GM23338 (cell line): Measurements from ENCODE around the gene TMEM158. TPM values are rescaled to one million over a fixed set of nuclear protein-coding genes. Genes with fewer than 3 reads are reported as not detected.

ENCODE experiments used
- ATAC-seq: fragments of 200-7000 bp; cut with Tn5 transposase; 3 replicates; pipeline ENCODE4 v1.9.1; 2020
- DNase-seq: peaks from one replicate; pipeline ENCODE4 v3.0.0-alpha.2; 2015; ENCODE audit warnings: low spot score
- H2AFZ ChIP-seq: fragments of 200-600 bp; sonication (generic); 2 replicates; pipeline ENCODE4 v1.8.0; 2016; ENCODE audit warnings: antibody characterized with exemption, mild to moderate bottlenecking, moderate library complexity
- H3F3A ChIP-seq: fragments of 200-600 bp; sonication (generic); replicated peaks from 2 replicates; pipeline ENCODE4 v1.8.0; 2017; ENCODE audit warnings: antibody characterized with exemption, mixed run types, low read depth
- H3K27ac ChIP-seq: fragments of 200-600 bp; sonication (generic); 2 replicates; pipeline ENCODE4 v1.6.1; 2016; ENCODE audit warnings: low read depth
- H3K27me3 ChIP-seq: fragments of 200-600 bp; sonication (generic); 2 replicates; pipeline ENCODE4 v1.8.0; 2016; ENCODE audit warnings: mild to moderate bottlenecking, mixed run types, moderate library complexity; ENCODE audit not compliant: insufficient read depth
- H3K36me3 ChIP-seq: fragments of 200-600 bp; sonication (generic); 2 replicates; pipeline ENCODE4 v1.8.0; 2016; ENCODE audit warnings: mild to moderate bottlenecking; ENCODE audit not compliant: insufficient read depth
- H3K4me1 ChIP-seq: fragments of 200-600 bp; sonication (generic); 2 replicates; pipeline ENCODE4 v1.8.0; 2016; ENCODE audit warnings: mild to moderate bottlenecking, moderate library complexity; ENCODE audit not compliant: insufficient read depth
- H3K4me2 ChIP-seq: fragments of 200-600 bp; sonication (generic); 2 replicates; pipeline ENCODE4 v1.7.1; 2017; ENCODE audit warnings: mixed run types
- H3K4me3 ChIP-seq: fragments of 200-600 bp; sonication (generic); 2 replicates; pipeline ENCODE4 v1.6.1; 2016; ENCODE audit warnings: mixed run types
- H3K79me2 ChIP-seq: fragments of 200-600 bp; sonication (generic); replicated peaks from 2 replicates; pipeline ENCODE4 v1.8.0; 2017; ENCODE audit warnings: mild to moderate bottlenecking; ENCODE audit not compliant: insufficient read depth
- H3K9me2 ChIP-seq: fragments of 200-600 bp; sonication (generic); 2 replicates; pipeline ENCODE4 v1.8.0; 2017; ENCODE audit not compliant: insufficient read depth
- H4K20me1 ChIP-seq: fragments of 200-600 bp; sonication (generic); replicated peaks from 2 replicates; pipeline ENCODE4 v1.8.0; 2017; ENCODE audit warnings: mild to moderate bottlenecking; ENCODE audit not compliant: insufficient read depth
- H3K27ac Mint-ChIP-seq: 2 replicates; pipeline ENCODE4 v1.8.0; 2020; ENCODE audit warnings: inconsistent platforms, mild to moderate bottlenecking, moderate library complexity, mixed read lengths
- H3K27me3 Mint-ChIP-seq: 3 replicates; pipeline ENCODE4 v1.8.0; 2022; ENCODE audit warnings: low read depth, mild to moderate bottlenecking, moderate library complexity, mixed read lengths, inconsistent platforms; ENCODE audit not compliant: insufficient read depth, poor library complexity
- H3K36me3 Mint-ChIP-seq: 3 replicates; pipeline ENCODE4 v1.8.0; 2021; ENCODE audit warnings: low read depth, mild to moderate bottlenecking, inconsistent platforms, moderate library complexity, mixed read lengths
- H3K4me1 Mint-ChIP-seq: 3 replicates; pipeline ENCODE4 v1.8.0; 2020; ENCODE audit warnings: mild to moderate bottlenecking, inconsistent platforms, mixed read lengths
- H3K4me3 Mint-ChIP-seq: 3 replicates; pipeline ENCODE4 v1.8.0; 2021; ENCODE audit warnings: moderate library complexity, mild to moderate bottlenecking, inconsistent platforms, mixed read lengths
- H3K9me3 Mint-ChIP-seq: 3 replicates; pipeline ENCODE4 v1.8.0; 2020; ENCODE audit warnings: moderate library complexity, mild to moderate bottlenecking, inconsistent platforms, mixed read lengths
- CTCF ChIP-seq, 2 experiments: fragments of 200-600 bp in 1 of 2; sonication (generic) in 1 of 2; conservative IDR thresholded peaks; 2 replicates each; pipeline versions ENCODE4 v1.5.1 to v1.6.1; 2016 to 2017; ENCODE audit warnings: antibody characterized with exemption in 2 of 2, low read depth in 2 of 2, mild to moderate bottlenecking in 2 of 2, moderate library complexity in 1 of 2
- ETS1 ChIP-seq: IDR thresholded peaks from 2 replicates; pipeline ENCODE4 v1.6.1; 2016; ENCODE audit warnings: antibody characterized with exemption
- EZH2 ChIP-seq: fragments of 200-600 bp; sonication (generic); IDR thresholded peaks from one replicate; pipeline ENCODE4 v1.8.0; 2017; ENCODE audit warnings: antibody characterized with exemption, mild to moderate bottlenecking, low read depth; ENCODE audit not compliant: unreplicated experiment
- EZH2phosphoT487 ChIP-seq: fragments of 200-600 bp; sonication (generic); IDR thresholded peaks from one replicate; pipeline ENCODE4 v1.8.1; 2018; ENCODE audit warnings: antibody characterized with exemption; ENCODE audit not compliant: unreplicated experiment
- JUNB ChIP-seq: IDR thresholded peaks from one replicate; pipeline ENCODE4 v1.6.1; 2016; ENCODE audit warnings: antibody characterized with exemption; ENCODE audit not compliant: unreplicated experiment
- NANOG ChIP-seq: IDR thresholded peaks from 2 replicates; pipeline ENCODE4 v1.6.1; 2016; ENCODE audit warnings: antibody characterized with exemption, borderline replicate concordance
- ZNF114 ChIP-seq: fragments of 250-450 bp; sonication (Bioruptor Pico); IDR thresholded peaks from 2 replicates; pipeline ENCODE4 v1.5.0; 2020; ENCODE audit warnings: mild to moderate bottlenecking, moderate library complexity
- ZNF462 ChIP-seq: fragments of 250-450 bp; sonication (Bioruptor Pico); IDR thresholded peaks from 2 replicates; pipeline ENCODE4 v1.5.0; 2020; ENCODE audit warnings: mild to moderate bottlenecking, moderate library complexity
- polyA plus RNA-seq: library from polyadenylated mRNA; unstranded; fragments of >200 nt; fragmentation: Nextera tagmentation; extraction: Ambion mirVana; gene quantifications from 2 replicates; pipeline ENCODE4 v1.2.1, GENCODE V29; 2016
- total RNA-seq: library from RNA; depleted of rRNA; stranded (reverse); fragments of >200 nt; shearing (Covaris generic); gene quantifications from 2 replicates; pipeline ENCODE4 v1.2.3, GENCODE V29; 2014

Gene TMEM158
- total and polyA plus RNA-seq, 2 experiments from 2014 or later: 9.6 to 16.9 TPM

GRCh38 chr3:45224824-45225464, 1.1 kb downstream of the TMEM158 start:
- Histone ChIP-seq H3K27me3 (peaks cover 29% of the 10 kb centered on the region), H2AFZ (0 out of 2 replicates have a peak overlapping the region, but pooled peaks have one; percentile 66), H3K9me2 (no peaks in the 10 kb centered on the region), H4K20me1 (no peaks in the 10 kb centered on the region), H3K4me2 (peak overlapping the region; percentile 87), H3K4me1 (peaks cover 26% of the 10 kb centered on the region), H3K79me2 (peaks cover 6% of the 10 kb centered on the region), H3K36me3 (no peaks in the 10 kb centered on the region), H3F3A (0 out of 2 replicates have a peak, but pooled peaks cover 2% of the 10 kb centered on the region), H3K4me3 (peak overlapping the region; percentile 88), H3K27ac (no peak overlapping the region)
- no peak overlapping the region for H3K27ac Mint-ChIP-seq
- H3K4me1 Mint-ChIP-seq: peaks cover 33% of the 10 kb centered on the region
- peak overlapping the region; percentile 97 for H3K4me3 Mint-ChIP-seq
- TF ChIP-seq ZNF114 (CRISPR knock-in tag) (no peak), CTCF (conservative IDR thresholded peaks at IDR 0.05; ENCODE audit: low read depth in 2 of 2) (peak; percentile 40 to 85), EZH2phosphoT487 (no peak)
- ATAC-seq (peak; percentile 60), DNase-seq (peak; percentile 83)
- H3K9me3 Mint-ChIP-seq: no peaks in the 10 kb centered on the region
- H3K36me3 Mint-ChIP-seq: no peaks in the 10 kb centered on the region; the same call in 2 of the 3 replicates
- H3K27me3 Mint-ChIP-seq: peaks cover 24% of the 10 kb centered on the region

- H3K27me3 ChIP-seq: peaks cover 29% of the 10 kb centered on the region
- peak overlapping the region; percentile 88 for H3K4me3 ChIP-seq
- H3K4me3 Mint-ChIP-seq: peak overlapping the region; percentile 97
- H3K27ac Mint-ChIP-seq: no peak overlapping the region
- H3K4me2 ChIP-seq: peak overlapping the region; percentile 87
- DNase-seq (no peak), ATAC-seq (no peak)
- no peak overlapping the region for H3K27ac ChIP-seq
- H3K4me1 ChIP-seq: peaks cover 26% of the 10 kb centered on the region
- no peak overlapping the region for H2AFZ ChIP-seq
- peaks cover 6% of the 10 kb centered on the region for H3K79me2 ChIP-seq
- no peaks in the 10 kb centered on the region for H4K20me1 ChIP-seq
- 0 out of 2 replicates have a peak, but pooled peaks cover 2% of the 10 kb centered on the region for H3F3A ChIP-seq
- H3K4me1 Mint-ChIP-seq: peaks cover 33% of the 10 kb centered on the region
- no peaks in the 10 kb centered on the region for H3K9me2 ChIP-seq
- peaks cover 27% of the 10 kb centered on the region for H3K27me3 Mint-ChIP-seq
- no peaks in the 10 kb centered on the region; the same call in 2 of the 3 replicates for H3K36me3 Mint-ChIP-seq
- H3K36me3 ChIP-seq: no peaks in the 10 kb centered on the region
- no peaks in the 10 kb centered on the region for H3K9me3 Mint-ChIP-seq
- TF ChIP-seq NANOG (no peak), ETS1 (no peak), JUNB (no peak), ZNF462 (CRISPR knock-in tag) (no peak), EZH2 (no peak)
Observed at GRCh38 chr3:45223889-45224727, 2.0 kb downstream of the TMEM158 start.
